Measurements from ENCODE around the gene OTUB1.

Gene OTUB1

DNA sequence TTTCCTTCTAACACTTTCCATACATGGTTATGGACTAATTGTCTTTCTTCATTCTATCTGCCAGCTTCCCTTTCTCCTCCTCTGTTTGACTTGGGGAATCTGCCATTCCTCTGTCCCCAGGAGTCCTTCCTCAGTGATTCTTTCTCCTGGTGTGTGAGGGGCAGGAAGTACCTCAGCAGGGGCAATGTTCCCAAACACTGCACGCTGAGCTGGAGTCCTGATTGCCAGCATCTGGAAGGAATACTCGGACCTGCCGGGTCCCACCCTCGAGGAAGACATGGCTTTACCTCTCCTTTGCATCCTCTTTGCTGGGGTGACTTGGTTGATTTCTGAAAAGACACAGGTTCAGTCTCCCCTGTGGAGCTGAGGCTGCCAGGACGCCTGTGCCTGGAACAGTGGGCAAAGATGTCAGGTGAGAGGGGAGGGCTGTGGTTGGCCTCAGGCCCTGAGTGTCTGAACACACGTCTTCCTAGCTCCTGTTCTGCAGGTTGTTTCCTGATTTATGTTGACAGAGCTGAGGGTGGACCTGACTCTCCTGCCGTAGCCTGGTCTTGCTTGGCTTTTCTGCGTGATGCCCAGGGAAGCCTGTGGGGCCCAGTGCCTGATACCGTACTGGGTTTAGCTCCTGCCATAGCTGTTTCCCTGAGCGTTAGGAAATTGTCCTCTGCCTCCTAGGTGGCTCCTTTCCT, 7.5 kb upstream of the OTUB1 start:
- DNase-seq, result no peak

DNA sequence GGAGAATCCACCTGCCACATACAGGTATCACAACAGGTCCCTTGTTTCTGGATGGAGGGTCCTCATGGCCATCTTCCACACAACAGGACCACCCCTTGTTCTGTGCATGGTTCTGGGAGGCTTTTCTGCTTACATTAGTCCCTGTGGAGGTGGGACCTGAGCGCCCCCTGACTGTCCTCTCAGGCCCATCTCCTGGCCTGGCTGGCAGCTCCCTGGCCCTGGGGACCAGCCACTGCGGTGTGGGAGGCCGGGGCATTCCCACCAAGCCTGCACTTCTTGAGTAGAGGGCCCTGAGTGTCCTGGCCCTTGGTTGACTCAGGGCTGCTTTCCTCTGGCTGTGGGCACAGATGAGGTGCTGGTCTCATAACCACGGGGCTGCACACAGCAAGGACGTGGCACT, 6.8 kb upstream of the OTUB1 start:
- no peak for DNase-seq

DNA sequence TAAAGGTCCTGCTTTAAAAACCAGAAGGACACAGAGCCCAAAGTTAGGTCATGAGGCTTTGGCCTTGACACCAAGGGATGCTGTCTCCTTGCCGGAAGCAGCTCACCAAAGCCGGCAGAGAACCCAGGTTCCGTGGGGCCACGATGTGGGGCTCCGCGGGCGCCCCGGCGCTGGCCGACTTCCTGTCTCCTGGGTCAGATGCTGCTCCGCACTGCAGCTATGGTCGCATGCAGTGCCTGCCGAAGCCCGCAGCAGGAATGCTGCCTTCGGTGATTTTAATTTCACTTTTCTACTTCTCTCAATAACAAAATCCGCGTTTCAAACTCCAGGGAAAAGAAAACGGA, 454 bp upstream of the OTUB1 start:
- no peak for DNase-seq

DNA sequence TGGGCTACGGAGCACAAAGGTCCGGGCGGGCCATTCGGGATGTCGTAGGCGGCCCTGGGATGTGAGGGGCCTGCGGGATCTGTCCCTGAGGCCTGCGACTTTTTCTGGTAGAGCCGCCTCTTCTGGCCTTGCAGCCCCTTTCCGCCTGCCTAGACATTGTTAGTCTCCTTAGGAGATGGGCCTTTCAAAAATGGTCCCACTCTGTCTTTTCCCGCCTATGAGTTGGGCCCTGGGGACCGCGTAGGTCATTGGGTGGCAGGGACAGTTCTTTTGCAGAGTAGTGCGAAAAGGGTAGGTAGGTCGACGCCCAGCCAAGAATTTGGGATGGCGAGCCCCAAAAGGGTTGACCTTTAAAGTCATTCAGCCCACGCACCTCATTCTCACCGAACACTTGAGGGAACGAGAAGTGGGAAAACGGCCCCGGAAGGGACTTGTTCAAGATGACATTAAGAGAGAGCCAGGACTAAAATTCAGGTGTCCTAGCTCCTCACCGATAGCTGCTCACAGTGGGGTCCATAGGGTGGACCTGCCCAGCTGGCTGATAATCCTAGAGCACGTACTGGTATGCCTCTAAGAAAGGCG, 785 bp downstream of the OTUB1 start:
- no peak for DNase-seq

DNA sequence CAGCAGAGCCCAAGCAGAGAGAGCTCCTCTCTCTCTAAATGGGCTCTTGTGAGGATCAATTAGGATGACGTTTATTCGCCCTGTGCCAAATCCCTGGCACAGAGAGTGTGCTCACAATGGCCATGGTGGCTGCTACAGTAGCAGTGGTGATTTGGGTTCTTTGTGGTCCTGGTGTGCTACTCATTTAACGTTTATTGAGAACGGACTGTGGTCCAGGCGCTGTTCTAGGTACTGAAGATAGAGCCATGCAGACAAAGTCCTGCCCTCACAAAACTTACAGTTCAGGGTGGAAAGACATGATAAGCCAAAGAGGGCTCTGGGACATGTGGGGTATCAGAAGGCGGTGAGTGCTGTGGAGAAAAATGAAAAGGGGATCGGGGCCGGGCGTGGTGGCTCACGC, 5.3 kb downstream of the OTUB1 start:
- DNase-seq, result no peak

DNA sequence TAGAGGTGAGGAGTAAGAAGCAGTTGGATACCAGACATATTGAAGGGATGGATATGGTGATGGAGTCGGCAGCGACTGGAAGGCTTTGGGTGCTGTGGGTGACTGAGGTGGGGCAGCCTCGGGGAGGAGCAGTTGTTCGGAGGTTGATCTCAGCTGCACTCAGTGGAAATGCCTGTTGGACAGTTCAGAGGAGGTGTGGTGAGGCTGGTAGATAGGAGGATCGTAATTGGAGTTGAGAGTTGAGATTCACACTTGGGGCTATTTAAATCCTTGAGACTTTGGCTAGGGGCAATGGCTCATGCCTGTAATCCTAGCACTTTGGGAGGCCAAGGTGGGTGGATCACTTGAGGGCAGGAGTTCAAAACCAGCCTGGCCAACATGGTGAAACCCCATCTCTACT, 6.9 kb downstream of the OTUB1 start:
- DNase-seq, result no peak

DNA sequence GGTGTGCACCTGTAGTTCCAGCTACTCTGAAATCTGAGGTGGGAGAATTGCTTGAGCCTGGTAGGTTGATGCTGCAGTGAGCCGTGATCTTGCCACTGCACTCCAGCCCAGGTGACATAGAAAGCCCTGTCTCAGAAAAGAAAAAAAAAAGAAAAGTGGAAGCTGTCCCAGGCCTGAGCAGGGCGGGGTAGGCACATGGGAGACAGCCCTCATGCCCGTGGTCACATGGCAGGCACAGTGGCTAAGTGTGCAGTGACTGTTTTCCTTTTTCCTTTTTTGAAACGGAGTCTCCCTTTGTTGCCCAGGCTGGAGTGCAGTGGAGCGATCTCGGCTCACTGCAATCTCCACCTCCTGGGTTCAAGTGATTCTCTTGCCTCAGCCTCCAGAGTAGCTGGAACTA, 7.8 kb downstream of the OTUB1 start:
- no peak for DNase-seq

DNA sequence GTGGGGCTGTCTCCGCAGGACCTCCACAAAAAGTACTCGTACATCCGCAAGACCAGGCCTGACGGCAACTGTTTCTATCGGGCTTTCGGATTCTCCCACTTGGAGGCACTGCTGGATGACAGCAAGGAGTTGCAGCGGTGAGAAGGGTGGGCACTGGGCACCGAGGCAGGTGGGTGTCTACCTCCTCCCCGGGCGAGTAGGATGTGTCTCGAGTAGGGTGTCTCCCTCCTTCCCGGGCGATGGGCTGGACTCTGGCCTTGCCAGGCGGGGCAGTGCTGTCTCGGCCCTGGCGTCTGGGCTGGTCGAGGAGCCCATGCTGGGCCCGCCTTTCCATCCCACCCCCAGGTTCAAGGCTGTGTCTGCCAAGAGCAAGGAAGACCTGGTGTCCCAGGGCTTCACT, 10.3 kb downstream of the OTUB1 start:
- no peak for DNase-seq

DNA sequence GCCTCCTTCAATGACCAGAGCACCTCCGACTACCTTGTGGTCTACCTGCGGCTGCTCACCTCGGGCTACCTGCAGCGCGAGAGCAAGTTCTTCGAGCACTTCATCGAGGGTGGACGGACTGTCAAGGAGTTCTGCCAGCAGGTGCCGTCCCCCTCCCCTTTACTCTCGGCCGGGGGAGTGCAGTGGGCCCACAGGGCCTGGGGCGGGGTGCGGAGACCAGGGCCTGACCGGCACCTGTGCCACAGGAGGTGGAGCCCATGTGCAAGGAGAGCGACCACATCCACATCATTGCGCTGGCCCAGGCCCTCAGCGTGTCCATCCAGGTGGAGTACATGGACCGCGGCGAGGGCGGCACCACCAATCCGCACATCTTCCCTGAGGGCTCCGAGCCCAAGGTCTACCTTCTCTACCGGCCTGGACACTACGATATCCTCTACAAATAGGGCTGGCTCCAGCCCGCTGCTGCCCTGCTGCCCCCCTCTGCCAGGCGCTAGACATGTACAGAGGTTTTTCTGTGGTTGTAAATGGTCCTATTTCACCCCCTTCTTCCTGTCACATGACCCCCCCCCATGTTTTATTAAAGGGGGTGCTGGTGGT, 11.0 kb downstream of the OTUB1 start:
- no peak for DNase-seq

DNA sequence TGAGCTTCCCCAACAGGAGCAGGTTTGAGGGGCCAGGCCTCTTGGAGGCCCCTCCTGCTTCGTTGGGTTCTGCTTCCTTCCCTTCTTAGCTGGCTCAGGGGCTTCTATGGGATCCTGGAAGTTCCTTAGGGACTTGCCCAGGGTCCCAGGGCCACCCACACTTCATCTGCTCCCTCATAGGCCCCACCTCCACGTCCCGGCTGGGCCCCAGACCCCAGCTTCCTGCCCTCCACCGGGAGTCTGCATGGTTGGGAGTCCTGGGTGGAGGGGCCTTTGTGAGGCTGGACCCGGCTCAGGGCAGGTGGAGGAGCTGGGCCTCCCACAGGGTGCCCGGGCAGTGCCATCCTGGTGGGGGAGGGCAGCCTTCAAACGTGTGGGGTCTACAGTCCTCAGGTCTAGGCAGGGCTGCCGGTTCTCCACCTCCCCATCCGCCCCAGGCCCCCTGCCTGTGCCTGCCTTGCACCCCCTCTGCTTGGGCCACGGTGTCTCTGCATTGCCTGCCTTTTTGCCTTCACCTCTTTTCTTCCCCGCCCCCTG, 11.6 kb downstream of the OTUB1 start:
- no peak for DNase-seq

DNA sequence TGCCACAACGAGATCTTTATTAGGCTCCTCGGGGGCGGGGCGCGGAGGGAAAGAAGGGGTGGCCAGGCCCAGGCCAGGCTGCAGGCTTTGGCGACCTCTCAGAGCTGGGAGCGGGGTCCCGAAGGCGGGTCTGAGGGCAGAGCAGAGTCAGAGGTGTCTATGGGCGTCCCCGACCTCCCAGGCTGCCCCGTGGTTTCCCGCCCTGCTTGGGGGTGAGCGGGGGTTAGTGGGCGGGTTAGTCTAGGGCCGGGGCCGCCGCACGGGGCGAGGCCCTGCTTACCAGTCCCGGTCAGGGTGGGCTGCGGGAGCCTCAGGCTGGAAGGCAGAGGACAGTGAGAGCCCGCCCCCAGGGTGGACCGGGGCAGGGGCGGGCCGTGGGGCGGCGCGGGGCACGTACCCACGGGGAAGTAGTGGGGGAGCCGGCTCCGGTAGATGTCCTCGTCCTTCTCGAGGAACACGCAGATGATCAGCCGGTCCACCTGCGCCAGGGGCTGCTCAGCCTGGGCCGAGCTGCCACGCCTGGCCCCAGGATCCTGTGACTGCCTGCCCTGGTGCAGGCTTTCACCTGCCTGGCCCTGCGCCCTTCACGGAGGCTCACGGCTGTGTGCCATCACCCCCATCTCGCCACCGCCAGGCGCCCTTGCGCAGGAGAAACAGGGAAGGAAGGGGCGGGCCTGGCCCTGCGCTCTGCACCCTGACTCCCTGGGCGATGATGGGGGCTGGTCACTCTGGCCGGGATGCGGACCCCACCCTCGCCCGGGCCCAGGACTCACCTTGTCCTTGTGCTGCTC, 12.5 kb downstream of the OTUB1 start:
- no peak for DNase-seq

DNA sequence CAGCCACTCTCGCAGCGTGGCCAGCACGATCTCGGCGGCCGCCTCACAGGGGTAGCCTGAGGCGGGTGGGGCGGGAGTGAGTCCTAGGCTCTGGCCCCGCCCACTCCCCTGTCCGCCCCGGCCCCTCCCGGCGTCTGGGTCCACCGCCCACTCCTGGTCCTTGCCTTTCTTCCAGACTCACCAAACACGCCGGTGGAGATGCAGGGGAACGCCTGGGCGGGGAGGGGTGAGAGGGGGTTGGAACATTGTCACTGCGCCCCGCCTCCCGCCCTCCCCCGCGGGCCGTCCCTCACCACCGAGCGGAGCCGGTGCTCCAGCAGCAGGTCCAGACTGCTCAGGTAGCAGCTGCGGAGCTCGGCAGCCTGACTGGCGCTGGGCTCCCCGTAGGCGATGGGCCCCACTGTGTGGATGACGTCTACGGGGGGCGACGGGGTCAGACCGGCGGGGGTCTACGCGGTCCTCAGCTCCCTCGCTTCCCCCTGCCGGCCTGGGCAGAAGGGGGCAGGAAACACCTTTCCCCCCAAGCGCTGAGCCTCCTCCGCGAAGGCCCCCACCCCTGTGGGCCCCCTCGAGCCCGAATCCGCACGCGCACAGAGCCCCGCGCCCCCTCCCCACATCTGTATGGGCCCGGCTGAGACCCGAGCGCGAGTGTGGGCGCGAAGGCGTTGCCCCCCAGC, 13.2 kb downstream of the OTUB1 start:
- peak; percentile 37 for DNase-seq

DNA sequence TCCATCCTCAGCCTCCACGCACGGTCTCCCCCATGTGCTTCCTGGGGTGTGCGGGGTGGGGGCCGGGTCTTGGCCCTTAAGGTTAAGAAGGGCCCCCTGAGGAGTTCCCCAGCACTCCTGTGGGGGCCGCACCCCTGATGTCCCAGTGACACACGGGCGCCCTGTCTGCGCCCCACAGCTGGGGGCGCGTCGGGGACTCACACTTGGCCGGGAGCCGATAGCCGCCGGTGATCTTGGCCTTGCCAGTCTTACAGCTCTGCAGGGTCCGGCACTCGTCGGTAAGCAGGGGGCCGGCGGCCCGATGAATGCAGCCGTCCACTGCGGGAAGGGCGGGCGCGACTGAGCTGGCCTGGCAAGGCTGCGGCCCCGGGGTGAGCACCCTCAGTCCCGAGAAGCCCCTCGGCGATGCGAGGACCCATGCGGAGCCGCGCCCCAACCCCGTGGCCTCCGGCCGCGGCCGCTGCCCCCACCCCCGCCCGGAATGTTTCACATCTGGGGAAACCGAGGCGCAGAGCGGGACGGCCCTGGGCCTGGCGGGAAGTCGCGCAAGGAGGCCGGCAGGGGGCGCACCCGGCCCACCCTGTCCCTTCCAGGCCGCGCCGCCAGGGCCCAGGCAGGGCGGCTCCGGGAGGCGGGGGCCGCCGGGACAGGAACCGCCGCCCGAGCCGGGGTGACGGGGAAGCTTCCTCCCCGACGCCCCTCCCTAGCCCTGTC, 13.9 kb downstream of the OTUB1 start:
- peak; percentile 78 for DNase-seq

DNA sequence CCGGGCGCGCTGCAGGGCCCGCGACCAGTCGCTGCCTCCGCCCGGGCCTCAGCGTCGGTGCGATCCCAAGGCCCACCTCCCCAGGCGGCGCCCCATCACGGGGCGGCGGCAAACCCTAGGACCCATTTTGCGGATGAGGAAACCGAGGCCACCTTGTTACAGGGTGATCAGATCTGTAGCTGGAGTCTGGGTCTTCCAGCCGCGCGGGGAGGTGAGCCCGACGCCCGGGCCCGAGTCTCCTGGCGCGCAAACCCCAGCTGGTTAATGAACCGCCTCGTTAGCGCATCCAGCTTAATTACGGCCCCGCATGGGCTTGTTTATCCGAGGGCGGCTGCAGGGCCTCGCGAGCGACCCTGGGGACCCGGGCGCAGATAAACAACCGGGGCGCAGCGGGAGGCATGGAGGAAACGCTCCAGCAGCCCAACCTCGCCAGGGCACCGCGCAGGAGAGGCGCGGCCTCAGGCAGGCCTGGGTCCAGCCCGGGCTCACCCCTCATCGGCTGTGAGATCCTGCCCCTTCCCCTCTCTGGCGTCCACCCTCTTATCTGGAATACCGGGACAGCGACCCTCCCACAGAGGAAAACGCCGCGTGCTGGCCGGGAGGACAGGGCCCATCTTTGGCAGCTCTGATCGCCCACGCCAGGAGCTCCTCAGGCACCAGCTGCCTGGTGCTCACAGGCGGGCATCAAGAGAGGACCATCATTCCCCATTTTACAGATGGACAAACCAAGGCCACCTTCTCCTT, 14.7 kb downstream of the OTUB1 start:
- no peak for DNase-seq

DNA sequence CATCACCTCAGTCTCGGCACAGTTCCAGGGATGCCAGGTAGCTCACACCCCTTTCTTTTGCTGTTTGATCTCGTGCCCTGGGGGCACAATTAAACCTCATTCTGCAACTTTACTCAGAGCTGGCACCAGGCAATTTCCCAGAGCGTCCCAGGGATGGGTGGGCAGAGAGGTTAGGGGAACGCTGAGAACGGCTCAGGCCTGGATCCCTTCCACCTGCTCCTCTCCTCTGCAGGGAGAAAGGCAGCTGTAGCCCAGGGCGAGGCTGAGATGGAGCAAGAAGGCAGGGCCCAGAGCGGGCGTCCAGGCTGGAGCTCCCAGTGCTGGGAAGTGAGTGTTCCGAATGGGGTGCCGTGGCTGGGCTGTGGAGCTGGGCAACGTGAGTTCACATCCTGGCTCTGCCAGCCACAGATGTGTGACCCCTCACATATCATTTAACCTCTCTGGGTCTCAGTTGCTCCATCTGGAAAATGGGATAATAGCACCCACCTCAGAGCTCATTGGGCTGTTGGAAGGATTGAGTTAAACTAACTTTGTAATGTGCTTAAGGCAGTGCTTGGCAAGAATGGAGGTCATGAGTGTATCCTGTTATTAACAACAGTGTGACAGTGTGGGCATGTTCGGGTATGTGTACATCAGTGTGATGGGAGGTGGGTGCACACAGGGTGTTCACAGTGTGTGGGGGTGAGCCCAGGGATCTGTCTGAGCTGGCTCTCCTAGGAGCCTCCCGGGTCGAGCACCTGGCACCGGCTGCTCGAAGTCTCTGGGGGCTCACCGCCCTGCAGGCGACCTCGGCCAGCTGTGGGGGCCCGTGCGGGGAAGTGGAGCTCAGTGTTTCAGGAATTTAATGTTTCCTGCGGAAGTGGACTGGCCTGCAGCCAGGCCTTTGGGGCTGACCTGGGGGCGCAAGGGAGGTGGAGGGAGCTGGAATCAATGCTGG, 15.5 kb downstream of the OTUB1 start:
- DNase-seq, result peak; percentile 19

DNA sequence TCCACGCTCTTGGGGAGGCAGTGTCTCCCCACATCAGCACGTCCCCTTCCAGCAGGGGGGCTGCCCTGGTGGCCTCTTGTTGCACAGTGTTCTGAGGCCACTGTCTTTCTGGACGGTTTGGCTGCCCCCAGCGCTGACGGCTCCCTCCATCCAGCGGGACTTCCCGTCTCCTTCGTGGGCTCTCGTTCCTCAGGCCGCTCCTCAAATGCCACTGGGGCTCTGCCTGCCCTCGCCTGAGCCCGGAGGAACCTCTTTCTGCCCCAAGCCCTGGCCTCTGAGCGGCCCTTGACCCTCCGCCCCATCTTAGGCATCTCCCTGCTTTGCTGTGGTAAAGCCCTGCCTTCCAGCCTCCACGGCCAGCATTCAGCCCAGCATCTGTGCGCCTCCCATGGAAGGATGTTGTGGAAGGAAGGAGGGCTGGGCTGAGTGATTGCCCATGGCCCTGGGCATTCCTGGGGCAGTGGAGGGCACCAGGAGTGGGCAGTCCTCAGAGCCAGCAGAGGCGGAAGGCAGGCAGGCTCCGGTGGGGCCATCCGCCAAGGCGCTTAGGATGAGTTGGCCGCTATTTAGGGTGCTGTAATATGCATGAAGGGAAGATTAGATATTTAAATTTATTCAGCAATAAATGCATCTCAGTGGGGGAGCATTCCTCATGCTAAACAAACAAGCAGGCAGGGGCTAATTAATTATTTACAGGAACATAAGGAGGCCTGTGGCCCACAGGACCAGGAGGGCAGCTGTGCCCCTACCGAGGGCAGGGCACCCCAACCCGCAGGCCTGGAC, 17.8 kb downstream of the OTUB1 start:
- no peak for DNase-seq

DNA sequence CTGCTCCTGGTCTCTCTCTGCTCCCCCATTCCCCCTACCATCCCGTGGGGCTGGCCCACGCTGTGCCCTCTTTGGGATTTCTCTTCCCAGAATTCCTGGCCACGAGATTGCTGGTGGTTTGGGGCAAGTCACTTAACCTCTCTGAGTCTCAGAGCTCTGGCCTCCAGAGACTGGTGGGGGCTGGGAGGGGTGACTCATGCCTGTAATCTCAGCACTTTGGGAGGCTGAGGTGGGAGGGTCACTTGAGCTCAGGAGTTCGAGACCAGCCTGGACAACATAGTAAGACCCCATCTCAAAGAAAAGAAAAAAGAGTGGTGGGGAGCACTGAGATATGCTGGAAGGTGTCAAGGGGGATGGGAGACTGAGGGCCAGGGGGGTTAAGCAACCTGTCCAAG, 18.3 kb downstream of the OTUB1 start:
- DNase-seq, result peak; percentile 25

DNA sequence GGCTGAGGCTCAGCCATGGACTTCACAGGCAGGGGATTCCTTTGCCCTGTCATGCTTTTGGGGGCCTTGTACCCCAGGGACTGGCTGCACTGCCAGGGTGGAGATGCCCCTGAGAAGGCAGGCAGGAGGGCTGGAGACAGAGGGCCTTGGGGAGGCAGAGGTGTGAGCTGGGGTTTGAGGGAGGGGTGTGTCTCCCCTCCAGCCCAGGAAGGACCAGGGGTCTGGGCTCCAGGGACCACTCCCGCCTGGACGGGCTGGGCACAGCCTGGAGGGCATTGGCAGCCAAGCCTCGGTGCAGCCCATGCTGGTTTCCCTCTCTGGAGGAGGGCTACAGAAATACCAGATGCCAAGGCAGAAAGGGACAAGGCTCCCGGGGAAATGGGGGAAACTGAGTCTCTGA, 19.5 kb downstream of the OTUB1 start:
- DNase-seq, result no peak

DNA sequence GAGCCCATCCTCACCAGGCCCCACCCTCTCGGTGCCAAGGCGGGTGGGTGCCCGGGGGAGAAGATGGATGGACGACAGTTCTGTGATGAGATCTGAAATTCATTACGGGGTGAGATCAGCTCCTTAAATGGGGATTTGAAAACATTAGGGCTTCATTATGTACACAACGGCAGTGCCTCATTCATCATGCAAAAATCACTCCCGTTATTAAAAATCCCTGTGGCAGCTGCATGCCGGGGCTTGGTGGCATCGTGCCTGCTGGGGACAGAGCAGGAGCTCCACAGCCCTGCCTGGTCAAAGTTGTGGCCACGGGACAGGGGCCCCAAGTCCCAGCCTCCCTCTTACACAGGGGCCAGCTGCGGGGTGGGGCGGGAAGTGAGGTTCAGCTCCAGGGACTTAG, 20.2 kb downstream of the OTUB1 start:
- no peak for DNase-seq

All from fibroblast of skin of scalp (primary cell).